NT2/D1 (cell line): ENCODE data around the gene LRCH3.

Source experiments
- DNase-seq: peaks from one replicate; pipeline ENCODE4 v3.0.0-alpha.2; 2011; ENCODE audit warnings: low read depth, low spot score
- H3K27me3 ChIP-seq: 2 replicates; pipeline ENCODE4 v1.6.0; 2011; ENCODE audit warnings: mild to moderate bottlenecking; ENCODE audit not compliant: insufficient read length, insufficient read depth
- H3K36me3 ChIP-seq: 2 replicates; pipeline ENCODE4 v1.6.1; 2011; ENCODE audit warnings: mild to moderate bottlenecking, low read length, mixed read lengths; ENCODE audit not compliant: insufficient read depth, insufficient read length
- H3K4me1 ChIP-seq: 2 replicates; pipeline ENCODE4 v1.5.1; 2011; ENCODE audit not compliant: insufficient read depth, insufficient read length
- H3K4me3 ChIP-seq: 2 replicates; pipeline ENCODE4 v1.5.1; 2011; ENCODE audit warnings: low read depth; ENCODE audit not compliant: insufficient read length
- H3K9ac ChIP-seq: 2 replicates; pipeline ENCODE4 v1.6.0; 2011; ENCODE audit warnings: low read depth; ENCODE audit not compliant: insufficient read length
- H3K9me3 ChIP-seq: 2 replicates; pipeline ENCODE4 v1.5.1; 2011; ENCODE audit warnings: mild to moderate bottlenecking, low read length; ENCODE audit not compliant: insufficient read depth
- SUZ12 ChIP-seq: IDR thresholded peaks from 2 replicates; pipeline ENCODE4 v1.6.1; 2011; ENCODE audit not compliant: insufficient read length, insufficient read depth; ENCODE audit errors: extremely low read depth
- YY1 ChIP-seq: IDR thresholded peaks from 2 replicates; pipeline ENCODE4 v1.6.1; 2011; ENCODE audit not compliant: insufficient read length, insufficient read depth
- ZNF274 ChIP-seq: IDR thresholded peaks from 2 replicates; pipeline ENCODE4 v1.6.1; 2011; ENCODE audit warnings: mild to moderate bottlenecking, low read depth, low read length

Gene LRCH3

GRCh38 chr3:197858598-197858997 lies 67.5 kb downstream of the LRCH3 start:
- TF ChIP-seq ZNF274 (no peak), YY1 (no peak), SUZ12 (no peak)
- Histone ChIP-seq H3K4me1 (no peaks in the 10 kb centered on the region), H3K9ac (no peak overlapping the region), H3K36me3 (peaks cover 31% of the 10 kb centered on the region), H3K4me3 (no peak overlapping the region), H3K27me3 (no peaks in the 10 kb centered on the region), H3K9me3 (peaks cover 11% of the 10 kb centered on the region; the same call in 1 of the 2 replicates)
- peak; percentile 25 for DNase-seq

- no peaks in the 10 kb centered on the region for H3K9me3 ChIP-seq
- TF ChIP-seq SUZ12 (no peak), ZNF274 (no peak), YY1 (no peak)
These were observed 75.0 kb downstream of the LRCH3 start for GRCh38 chr3:197866035-197866434.

GRCh38 chr3:197873329-197873728 lies 82.3 kb downstream of the LRCH3 start:
- no peak for TF ChIP-seq ZNF274
- TF ChIP-seq SUZ12, result no peak
- no peak for TF ChIP-seq YY1
- no peak for DNase-seq
- Histone ChIP-seq H3K4me1 (no peaks in the 10 kb centered on the region), H3K27me3 (no peaks in the 10 kb centered on the region), H3K9me3 (no peaks in the 10 kb centered on the region), H3K36me3 (peaks cover 61% of the 10 kb centered on the region), H3K4me3 (no peak overlapping the region), H3K9ac (no peak overlapping the region)

More at GRCh38 chr3:197866035-197866434, 75.0 kb downstream of the LRCH3 start:
- Histone ChIP-seq H3K9ac (no peak overlapping the region), H3K36me3 (peaks cover 39% of the 10 kb centered on the region), H3K4me3 (no peak overlapping the region), H3K27me3 (no peaks in the 10 kb centered on the region), H3K4me1 (no peaks in the 10 kb centered on the region)
- no peak for DNase-seq

GRCh38 chr3:197874064-197874463 lies 83.0 kb downstream of the LRCH3 start:
- Histone ChIP-seq H3K9me3 (no peaks in the 10 kb centered on the region), H3K36me3 (peaks cover 65% of the 10 kb centered on the region), H3K4me1 (no peaks in the 10 kb centered on the region), H3K4me3 (no peak overlapping the region), H3K27me3 (no peaks in the 10 kb centered on the region), H3K9ac (no peak overlapping the region)
- no peak for DNase-seq
- TF ChIP-seq ZNF274 (no peak), SUZ12 (no peak), YY1 (no peak)

- Histone ChIP-seq H3K4me3 (no peak overlapping the region), H3K36me3 (peaks cover 65% of the 10 kb centered on the region), H3K4me1 (no peaks in the 10 kb centered on the region), H3K9ac (no peak overlapping the region), H3K9me3 (no peaks in the 10 kb centered on the region), H3K27me3 (no peaks in the 10 kb centered on the region)
- DNase-seq, result no peak
- no peak for TF ChIP-seq ZNF274
These were observed 83.6 kb downstream of the LRCH3 start for GRCh38 chr3:197874653-197875052.

GRCh38 chr3:197877902-197878301 lies 86.8 kb downstream of the LRCH3 start:
- TF ChIP-seq ZNF274 (no peak), YY1 (no peak), SUZ12 (no peak)
- H3K4me1 ChIP-seq, result no peaks in the 10 kb centered on the region
- no peaks in the 10 kb centered on the region for H3K27me3 ChIP-seq
- no peak overlapping the region for H3K4me3 ChIP-seq
- H3K36me3 ChIP-seq, result peaks cover 44% of the 10 kb centered on the region
- no peak for DNase-seq
- H3K9me3 ChIP-seq, result no peaks in the 10 kb centered on the region
- no peak overlapping the region for H3K9ac ChIP-seq

- no peak for TF ChIP-seq ZNF274
- no peak for TF ChIP-seq SUZ12
- no peak for TF ChIP-seq YY1
- no peak for DNase-seq
- Histone ChIP-seq H3K9ac (no peak overlapping the region), H3K4me1 (no peaks in the 10 kb centered on the region), H3K4me3 (no peak overlapping the region), H3K36me3 (peaks cover 43% of the 10 kb centered on the region), H3K9me3 (no peaks in the 10 kb centered on the region), H3K27me3 (no peaks in the 10 kb centered on the region)
These were observed 87.4 kb downstream of the LRCH3 start for GRCh38 chr3:197878427-197878826.

GRCh38 chr3:197880491-197881269 lies 89.6 kb downstream of the LRCH3 start:
- no peaks in the 10 kb centered on the region for H3K9me3 ChIP-seq
- H3K9ac ChIP-seq, result no peak overlapping the region
- H3K4me3 ChIP-seq, result no peak overlapping the region
- H3K36me3 ChIP-seq, result peaks cover 37% of the 10 kb centered on the region
- H3K4me1 ChIP-seq, result no peaks in the 10 kb centered on the region
- no peak for TF ChIP-seq ZNF274
- no peak for TF ChIP-seq YY1
- no peak for TF ChIP-seq SUZ12
- no peaks in the 10 kb centered on the region for H3K27me3 ChIP-seq
- DNase-seq, result no peak
